ENCODE results near the gene REC114. TPM values are rescaled to one million over a fixed set of nuclear protein-coding genes. Genes with fewer than 3 reads are reported as not detected.
"Not testable (repeated sequence)": the region's sequence is repeated elsewhere in the genome, so short reads cannot be mapped to it uniquely, and the experiment has no call there.

The REC114 gene
- total RNA-seq, 1 donor from 2014 or later: not detected

DNA sequence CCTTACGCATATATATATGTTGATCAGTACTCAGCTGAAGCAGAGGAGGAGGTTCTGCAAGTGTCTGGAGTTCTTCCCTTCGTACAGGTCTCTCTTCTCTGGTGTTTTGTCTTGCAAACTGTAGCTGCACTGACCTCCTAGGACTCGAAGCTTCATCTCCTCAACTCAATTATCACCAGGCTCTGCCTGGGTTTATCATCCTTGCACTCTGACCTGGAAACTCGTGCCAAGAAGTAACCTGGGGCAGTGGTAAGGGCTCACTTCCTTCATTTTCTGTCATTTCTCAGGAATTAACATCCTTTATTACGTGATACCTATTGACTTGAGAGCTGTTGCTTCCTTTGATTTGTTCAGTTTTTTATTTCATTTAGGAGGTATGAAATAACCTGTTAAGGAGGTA is 14.4 kb downstream of the REC114 start:
- no peak for ATAC-seq

DNA sequence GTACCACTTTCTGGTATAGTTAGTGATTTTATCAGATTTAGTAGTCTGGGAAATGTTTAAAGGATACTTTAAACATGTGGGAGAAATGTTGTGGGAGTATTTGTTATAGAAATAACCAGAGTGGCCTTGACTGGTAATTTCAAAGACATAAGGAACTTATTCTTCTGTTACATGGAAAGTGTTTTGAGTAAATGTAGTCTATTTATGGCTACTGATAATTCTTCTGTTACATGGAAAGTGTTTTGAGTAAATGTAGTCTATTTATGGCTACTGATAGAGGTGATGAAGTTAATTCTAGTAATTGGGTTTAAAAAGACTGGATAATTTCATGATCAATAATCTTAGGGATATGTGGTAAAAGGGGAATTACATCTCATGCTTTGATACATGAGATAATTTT is 17.7 kb downstream of the REC114 start:
- ATAC-seq: no peak

DNA sequence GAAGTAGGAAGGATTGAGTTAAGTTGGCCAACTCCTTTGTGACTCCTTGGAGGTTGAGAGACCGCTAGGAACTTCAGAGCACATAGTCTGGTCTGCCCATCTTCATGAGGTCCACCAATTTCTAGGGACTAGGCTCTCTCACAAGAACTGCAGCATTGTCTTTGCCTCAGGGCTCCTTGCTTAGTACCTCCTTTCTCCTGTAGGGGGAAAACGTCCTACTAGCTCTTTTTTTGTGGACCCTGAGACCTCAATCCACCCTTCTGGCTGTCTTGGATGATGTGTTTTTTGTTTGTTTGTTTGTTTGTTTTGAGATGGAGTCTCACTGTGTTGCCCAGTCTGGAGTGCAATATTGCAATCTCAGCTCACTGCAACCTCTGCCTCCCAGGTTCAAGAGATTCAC is 21.6 kb downstream of the REC114 start:
- no peak for ATAC-seq

DNA sequence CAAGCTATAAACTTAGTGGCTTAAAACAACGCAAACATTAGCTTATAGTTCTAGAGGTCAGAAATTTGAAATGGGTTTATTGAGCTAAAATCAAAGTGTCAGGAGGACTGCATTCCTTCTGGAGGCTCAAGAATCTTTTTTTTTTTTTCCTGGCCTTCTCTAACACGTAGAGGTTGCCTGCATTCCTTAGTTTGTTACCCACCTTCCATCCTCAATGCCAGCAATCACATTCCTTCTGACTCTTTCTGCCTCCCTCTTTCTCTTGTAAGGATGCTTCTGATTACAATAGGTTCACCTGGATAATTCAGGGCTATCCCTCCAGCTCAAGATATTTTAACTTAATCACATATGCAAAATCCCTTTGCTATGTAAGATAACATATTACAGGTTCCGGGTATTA is 24.8 kb downstream of the REC114 start:
- ATAC-seq: no peak

DNA sequence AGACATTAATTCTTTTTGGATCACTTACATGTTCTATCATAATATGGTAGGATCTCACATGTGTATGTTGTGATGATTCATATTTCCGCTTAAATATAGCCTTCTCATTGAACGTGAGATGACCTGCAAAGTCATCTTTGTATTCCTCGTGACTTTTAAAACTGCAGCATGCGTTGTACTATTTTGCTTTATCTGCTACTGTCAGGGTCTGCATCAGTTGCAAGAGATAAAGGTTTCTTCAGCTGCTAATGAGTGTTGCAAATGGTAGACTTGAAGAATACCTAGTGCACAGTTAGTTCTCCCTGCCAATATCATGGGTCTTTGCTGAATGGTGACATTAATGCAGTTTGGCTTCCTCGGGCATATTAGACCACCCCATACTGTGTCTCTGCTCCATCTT is 31.8 kb downstream of the REC114 start:
- no peak for ATAC-seq

DNA sequence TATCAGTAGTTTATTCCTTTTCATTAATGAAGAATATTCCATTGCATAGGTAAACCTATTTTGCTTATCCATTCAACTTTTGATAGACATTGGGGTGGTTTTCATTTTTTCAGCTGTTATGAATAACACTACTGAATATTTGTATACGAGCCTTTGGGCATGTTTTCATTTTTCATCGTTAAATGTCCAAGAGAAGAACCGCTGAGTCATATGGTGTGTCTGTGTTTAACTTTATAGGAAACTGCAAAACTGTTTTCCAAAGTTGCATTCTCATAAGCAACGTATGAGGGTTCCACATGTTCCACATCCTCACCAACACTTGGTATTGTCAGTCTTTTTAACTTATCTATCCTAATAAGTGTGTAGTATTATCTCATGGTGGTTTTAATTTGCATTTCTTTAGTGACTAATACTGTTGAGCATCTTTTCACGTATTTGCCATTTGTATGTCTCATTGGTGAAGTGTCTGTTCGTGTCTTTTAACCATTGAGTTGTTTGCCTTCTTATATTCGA is 33.8 kb downstream of the REC114 start:
- ATAC-seq: no peak

- no peak for ATAC-seq
These were observed 37.1 kb downstream of the REC114 start for GRCh38 chr15:73480050-73480449.

GRCh38 chr15:73482166-73482565 is 39.2 kb downstream of the REC114 start:
- ATAC-seq: no peak

DNA sequence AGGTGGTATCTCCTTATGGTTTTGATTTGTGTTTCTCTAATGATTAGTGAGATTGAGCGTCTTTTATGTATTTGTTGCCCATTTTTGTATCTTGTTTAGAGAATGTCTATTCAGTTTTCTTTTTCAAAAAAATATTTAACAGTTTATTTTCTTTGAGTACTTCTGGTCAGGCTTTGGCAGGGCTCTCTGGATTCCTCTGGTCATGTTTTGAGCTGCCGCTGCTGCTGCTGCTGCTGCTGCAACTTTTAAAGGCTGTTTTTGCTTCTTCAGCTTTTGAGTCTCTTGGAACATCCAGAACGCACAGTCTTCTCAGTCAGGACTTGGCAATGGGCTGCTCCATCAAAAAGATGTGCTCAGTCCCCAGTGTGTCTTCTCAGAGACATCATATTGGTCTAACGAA is 40.1 kb downstream of the REC114 start:
- ATAC-seq: no peak

DNA sequence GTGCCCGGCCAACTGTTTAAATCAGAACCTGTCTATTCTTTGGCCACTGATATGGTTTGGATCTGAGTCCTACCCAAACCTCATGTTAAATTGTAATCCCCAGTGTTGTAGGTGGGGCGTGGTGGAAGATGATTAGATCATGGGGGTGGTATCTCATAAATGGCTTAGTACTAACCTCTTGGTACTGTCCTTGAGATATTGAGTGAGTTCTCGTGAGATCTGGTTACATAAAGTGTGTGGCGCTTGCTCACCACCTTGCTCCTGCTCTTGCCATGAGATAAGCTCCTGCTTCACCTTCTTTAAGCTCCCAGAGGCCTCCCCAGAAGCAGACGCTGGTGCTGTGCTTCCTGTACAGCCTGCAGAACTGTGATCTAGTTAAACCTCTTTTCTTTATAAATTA is 42.4 kb downstream of the REC114 start:
- ATAC-seq: no peak

DNA sequence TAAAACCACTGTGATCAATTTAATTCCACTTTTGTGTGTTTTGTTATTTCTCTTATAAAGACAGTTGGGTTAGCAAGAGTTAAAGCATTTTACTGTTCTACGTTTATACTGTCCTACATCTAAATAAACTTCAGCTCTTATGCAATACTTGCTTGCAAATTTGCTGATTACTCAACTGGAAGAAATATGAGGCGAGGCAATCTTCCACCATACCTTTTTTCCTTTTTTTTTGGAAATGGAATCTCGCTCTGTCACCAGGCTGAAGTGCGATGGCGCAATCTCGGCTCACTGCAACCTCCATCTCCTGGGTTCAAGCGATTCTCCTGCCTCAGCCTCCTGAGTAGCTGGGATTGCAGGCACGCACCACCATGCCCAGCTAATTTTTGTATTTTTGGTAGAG is 42.9 kb downstream of the REC114 start:
- not testable (repeated sequence) for ATAC-seq

GRCh38 chr15:73488698-73489097 is 45.7 kb downstream of the REC114 start:
- ATAC-seq: no peak

DNA sequence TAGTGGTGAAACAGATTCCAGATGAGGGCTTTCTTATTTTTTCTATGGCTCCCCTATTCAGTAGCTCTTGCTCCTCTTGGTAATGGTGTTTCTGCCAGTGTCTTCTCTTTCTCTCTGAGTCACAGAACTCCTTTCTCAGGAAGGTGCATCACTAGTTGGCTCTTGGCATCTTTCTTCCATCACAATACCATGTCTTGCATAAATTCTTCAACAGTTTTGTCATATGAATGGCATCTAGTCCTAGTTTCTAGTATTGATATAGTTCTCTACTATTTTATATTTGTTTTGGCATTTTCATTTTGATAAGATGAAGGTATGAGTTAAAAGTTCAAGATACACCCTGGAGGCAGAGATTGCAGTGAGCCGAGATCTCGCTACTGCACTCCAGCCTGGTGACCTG is 51.0 kb downstream of the REC114 start:
- ATAC-seq: no peak

- ATAC-seq: no peak
These were observed 52.2 kb downstream of the REC114 start for GRCh38 chr15:73495181-73495580.

DNA sequence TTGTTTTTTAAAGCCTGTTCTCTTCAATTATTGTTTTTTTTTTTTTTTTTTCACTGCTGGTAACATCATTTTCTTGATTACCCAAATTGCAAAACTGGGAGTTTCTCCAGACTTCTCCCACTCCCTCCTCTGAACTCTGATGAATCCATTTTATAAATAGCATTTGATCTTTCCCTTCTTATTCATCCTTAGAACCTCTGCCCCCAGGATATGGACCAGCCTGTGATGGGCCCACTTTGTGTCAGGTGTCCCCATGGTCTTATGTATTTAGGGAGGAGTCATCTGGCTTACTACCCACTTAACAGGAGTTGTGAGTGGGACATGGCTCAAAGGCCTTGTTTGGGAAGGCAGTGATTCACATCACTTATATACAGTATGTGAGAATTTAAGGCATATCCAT is 57.7 kb downstream of the REC114 start:
- ATAC-seq: no peak

- no peak for ATAC-seq
These were observed 61.9 kb downstream of the REC114 start for GRCh38 chr15:73504885-73505284.

DNA sequence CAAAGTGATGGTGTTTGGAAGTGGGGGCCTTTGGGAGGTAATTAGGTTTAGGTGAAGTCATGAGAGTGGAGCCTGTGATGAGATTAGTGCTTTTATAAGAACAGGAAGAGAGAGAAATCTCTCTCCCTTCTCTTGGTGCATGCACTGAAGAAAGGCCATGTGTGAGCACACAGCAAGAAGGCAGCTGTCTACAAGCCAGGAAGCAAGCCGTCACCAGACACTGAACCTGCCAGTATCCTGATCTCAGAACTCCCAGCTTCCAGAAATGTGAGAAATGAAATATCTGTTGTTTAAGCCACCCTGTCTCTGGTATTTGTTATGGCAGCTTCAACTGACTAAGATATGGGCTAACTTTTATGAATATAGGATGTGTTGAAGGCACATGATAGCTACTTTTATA is 72.6 kb downstream of the REC114 start:
- ATAC-seq: no peak

DNA sequence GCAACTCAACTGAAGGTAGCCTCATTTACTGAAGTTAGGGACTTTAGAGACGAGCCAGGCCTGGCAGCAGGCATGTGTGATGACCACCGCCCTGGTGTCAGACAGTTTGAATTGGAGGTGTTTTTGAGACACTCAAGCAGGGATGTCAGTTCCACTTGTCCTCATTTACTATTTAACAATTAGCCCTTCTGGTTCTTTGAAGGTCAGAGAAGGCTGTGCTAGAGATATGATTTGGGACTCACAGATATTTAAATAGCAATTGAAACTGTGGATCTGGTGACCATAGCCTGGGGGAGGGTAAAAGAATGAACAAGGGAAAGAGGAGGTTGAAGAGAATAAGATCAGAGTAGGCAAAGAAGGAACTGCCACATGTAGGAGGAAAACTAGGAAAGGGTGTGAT is 74.6 kb downstream of the REC114 start:
- no peak for ATAC-seq

DNA sequence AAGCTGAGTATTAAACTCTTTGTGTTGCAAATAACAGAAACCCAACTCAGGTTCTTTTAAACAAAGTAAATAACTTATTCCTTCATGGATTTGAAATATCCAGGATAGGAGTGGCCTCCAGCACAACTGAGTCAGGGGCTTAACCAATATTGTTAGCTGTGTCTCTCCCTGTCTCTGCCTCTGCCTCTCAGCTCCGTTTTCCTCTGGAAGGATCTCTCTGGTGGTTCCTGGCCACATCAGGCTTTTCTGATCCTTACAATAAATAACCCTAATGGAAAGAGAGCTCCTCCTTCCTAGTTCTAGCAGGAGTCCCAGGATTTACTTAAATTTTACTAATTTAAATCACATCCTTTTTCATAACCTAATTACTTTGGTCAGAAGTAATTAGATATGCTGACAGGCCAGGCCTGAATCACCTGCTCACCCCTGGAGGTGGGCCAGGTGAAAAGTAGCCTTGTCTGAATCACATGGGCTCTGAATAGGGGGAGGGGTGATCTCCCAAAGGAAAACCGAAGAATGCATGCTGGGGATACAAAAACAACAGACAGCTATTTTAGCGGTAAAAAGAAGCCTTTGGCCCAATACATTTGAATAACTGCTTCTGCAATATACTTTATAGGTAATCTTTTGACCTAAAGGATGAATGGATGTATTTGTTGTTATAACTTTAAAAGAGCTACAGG is 75.4 kb downstream of the REC114 start:
- no peak for ATAC-seq

GRCh38 chr15:73518876-73519733 is 76.1 kb downstream of the REC114 start:
- ATAC-seq: no peak

GRCh38 chr15:73522011-73522410 is 79.0 kb downstream of the REC114 start:
- ATAC-seq: peak; percentile 48

DNA sequence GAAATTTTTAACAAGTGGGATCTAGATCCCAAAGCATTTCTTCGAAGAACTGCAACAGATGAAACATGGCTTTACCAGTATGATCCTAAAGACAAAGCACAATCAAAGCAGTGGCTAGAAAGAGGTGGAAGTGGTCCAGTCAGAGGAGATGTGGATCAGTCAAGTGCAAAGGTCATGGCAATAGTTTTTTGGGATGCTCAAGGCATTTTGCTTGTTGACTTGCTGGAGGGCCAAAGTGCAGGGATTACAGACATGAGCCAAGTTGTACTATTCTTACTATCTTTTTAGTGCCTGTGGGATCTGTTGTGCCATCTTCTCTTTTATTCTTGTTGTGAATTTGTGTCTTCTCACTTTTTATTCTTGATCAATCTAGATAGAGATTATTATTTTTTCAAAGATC is 82.0 kb downstream of the REC114 start:
- no peak for ATAC-seq

GRCh38 chr15:73527598-73527997 is 84.6 kb downstream of the REC114 start:
- ATAC-seq: no peak

GRCh38 chr15:73530649-73531048 is 87.7 kb downstream of the REC114 start:
- ATAC-seq: no peak
